NCI-H446 treated with DMSO at 0.1 percent for 48 hours (cell line): ENCODE data around the gene LRPAP1.
"Not testable (repeated sequence)": the region's sequence is repeated elsewhere in the genome, so short reads cannot be mapped to it uniquely, and the experiment has no call there.

ENCODE experiments used
- DNase-seq: peaks from one replicate; lab custom pipeline; 2025; lab: John Stamatoyannopoulos, UW

LRPAP1 gene

GRCh38 chr4:3518511-3518880 lies 13.7 kb downstream of the LRPAP1 start:
- no peak for DNase-seq

GRCh38 chr4:3517731-3518510 lies 14.3 kb downstream of the LRPAP1 start:
- DNase-seq = no peak

- DNase-seq = no peak
Observed at GRCh38 chr4:3516836-3517730, 15.1 kb downstream of the LRPAP1 start.

GRCh38 chr4:3516061-3516835 lies 16.0 kb downstream of the LRPAP1 start:
- DNase-seq = no peak

- DNase-seq = no peak
Observed at GRCh38 chr4:3515646-3516045, 16.6 kb downstream of the LRPAP1 start.

GRCh38 chr4:3514806-3515501 lies 17.3 kb downstream of the LRPAP1 start:
- DNase-seq = no peak

GRCh38 chr4:3514221-3514780 lies 17.9 kb downstream of the LRPAP1 start:
- no peak for DNase-seq

GRCh38 chr4:3513807-3514206 lies 18.4 kb downstream of the LRPAP1 start:
- no peak for DNase-seq

- no peak for DNase-seq
Observed at GRCh38 chr4:3512719-3513118, 19.5 kb downstream of the LRPAP1 start.

GRCh38 chr4:3512279-3512678 lies 19.9 kb downstream of the LRPAP1 start:
- no peak for DNase-seq

- DNase-seq = not testable (repeated sequence)
Observed at GRCh38 chr4:3511601-3512000, 20.6 kb downstream of the LRPAP1 start.

- no peak for DNase-seq
Observed at GRCh38 chr4:3511187-3511586, 21.0 kb downstream of the LRPAP1 start.

GRCh38 chr4:3510481-3510880 lies 21.7 kb downstream of the LRPAP1 start:
- DNase-seq = no peak

GRCh38 chr4:3508542-3508941 lies 23.7 kb downstream of the LRPAP1 start:
- no peak for DNase-seq

GRCh38 chr4:3505231-3505630 lies 27.0 kb downstream of the LRPAP1 start:
- no peak for DNase-seq

GRCh38 chr4:3502941-3503936 lies 29.0 kb downstream of the LRPAP1 start:
- DNase-seq = no peak

GRCh38 chr4:3501825-3502425 lies 30.3 kb downstream of the LRPAP1 start:
- DNase-seq = no peak

GRCh38 chr4:3501126-3501824 lies 30.9 kb downstream of the LRPAP1 start:
- no peak for DNase-seq

GRCh38 chr4:3500634-3501101 lies 31.6 kb downstream of the LRPAP1 start:
- no peak for DNase-seq
